ENCODE data around the gene NPBWR2. TPM values are rescaled to one million over a fixed set of nuclear protein-coding genes. Genes with fewer than 3 reads are reported as not detected.
"Not testable (repeated sequence)": the region's sequence is repeated elsewhere in the genome, so short reads cannot be mapped to it uniquely, and the experiment has no call there.

Gene NPBWR2
- total RNA-seq, 2 experiments from 2014 or later: not detected

DNA sequence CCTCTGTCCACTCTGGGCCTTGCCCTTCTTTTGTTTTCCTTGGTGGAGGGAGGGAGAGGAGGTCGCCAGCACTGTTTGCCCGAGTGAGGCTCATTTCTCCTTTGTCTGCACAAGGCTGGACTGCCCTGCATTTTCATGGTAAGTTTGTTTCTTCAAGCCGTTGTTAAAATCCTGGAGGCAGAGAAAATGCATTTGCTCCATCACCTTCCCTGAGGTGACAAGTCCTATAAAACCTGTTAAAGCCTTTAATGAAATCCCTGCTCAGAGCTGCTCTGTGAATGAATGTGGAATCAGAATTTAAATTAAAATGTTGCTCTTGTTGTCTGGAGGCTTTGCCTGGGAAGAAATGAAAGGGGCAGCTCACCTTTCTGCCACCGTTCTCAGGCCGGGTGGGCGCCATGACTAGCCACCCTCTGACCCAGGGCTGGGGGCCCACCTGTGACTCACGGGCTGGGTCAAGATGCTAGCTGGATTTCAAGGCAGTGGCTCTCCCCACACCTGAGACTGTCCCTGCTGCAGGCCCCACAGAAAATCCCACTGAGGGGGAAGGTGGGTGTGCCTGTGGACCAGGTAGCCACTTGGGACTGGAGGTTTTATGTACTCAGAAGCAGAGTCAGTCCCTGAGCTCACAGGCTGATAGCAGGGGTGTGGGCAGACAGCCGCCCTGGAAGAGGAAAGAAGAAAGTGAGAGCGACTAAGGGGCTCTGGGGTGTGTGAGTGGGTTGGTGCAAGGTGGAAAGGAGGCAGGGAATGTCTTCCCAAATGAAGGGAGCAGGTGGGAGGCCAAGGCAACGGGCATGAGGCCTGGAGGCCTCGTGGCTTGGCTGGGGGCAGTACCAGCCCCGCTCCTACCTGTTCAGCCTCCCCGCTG is 32.9 kb upstream of the NPBWR2 start:
- ChIA-PET CTCF (no interaction called here), POLR2A (no interaction called here)
- no peaks in the 10 kb centered on the region for H3K4me1 Mint-ChIP-seq (ENCODE audit: low read depth)
- DNase-seq (no peak), ATAC-seq (no peak)
- H3K27ac Mint-ChIP-seq: no peak overlapping the region
- H3K9me3 Mint-ChIP-seq (ENCODE audit: insufficient read depth): no peaks in the 10 kb centered on the region
- peaks cover 2% of the 10 kb centered on the region for H3K36me3 Mint-ChIP-seq (ENCODE audit: low read depth)
- no peaks in the 10 kb centered on the region for H3K27me3 Mint-ChIP-seq (ENCODE audit: low read depth)
- H3K4me3 Mint-ChIP-seq: no peak overlapping the region

DNA sequence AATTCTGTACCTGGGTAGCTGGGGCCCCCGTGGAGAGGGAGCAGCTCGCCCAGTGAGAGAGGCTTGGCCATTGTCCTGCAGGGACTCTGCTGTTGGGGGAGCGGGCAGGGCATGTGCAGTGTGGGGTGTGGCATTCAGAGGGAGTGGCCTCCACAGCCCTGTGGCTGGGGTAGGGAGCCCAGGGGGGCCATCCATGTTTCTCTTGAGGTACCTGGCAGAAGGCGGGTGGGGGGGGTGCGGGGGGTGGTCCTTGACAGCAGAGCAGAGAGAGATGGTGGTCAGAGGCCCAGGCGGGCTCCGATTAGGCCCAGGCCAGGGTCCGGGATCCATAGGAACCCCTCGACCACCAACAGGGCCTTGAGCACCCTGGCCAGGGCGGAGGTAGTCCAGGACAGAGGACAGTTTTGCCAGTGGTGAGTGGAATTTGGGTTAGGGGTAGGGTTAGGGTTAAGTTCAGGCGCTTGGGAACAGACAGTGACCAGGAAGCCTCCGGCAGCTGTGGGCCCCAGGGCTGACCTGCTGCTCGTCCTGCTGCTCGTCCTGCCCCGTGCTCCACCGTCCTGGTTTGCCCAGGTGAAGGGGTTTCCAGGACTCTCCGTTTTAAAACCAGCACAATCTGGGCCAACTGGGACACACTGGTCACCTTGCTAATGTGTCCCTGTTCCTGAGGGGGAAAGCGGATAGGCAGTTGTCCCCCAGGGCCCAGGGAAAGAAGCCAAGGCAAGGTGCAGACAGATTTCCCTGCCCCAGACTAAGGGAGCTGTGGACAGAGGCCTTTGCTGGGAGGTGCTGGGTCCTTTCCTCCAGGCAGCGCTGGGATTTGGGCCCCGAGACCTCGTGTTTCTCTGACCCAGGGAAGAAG is 32.1 kb upstream of the NPBWR2 start:
- no peaks in the 10 kb centered on the region for H3K9me3 Mint-ChIP-seq (ENCODE audit: insufficient read depth)
- POLR2A ChIA-PET: no interaction called here
- no peaks in the 10 kb centered on the region for H3K36me3 Mint-ChIP-seq (ENCODE audit: low read depth)
- H3K4me1 Mint-ChIP-seq (ENCODE audit: low read depth): no peaks in the 10 kb centered on the region
- H3K27ac Mint-ChIP-seq: no peak overlapping the region
- DNase-seq: no peak
- CTCF ChIA-PET: no interaction called here
- H3K4me3 Mint-ChIP-seq: no peak overlapping the region
- H3K27me3 Mint-ChIP-seq (ENCODE audit: low read depth): no peaks in the 10 kb centered on the region
- ATAC-seq: no peak

DNA sequence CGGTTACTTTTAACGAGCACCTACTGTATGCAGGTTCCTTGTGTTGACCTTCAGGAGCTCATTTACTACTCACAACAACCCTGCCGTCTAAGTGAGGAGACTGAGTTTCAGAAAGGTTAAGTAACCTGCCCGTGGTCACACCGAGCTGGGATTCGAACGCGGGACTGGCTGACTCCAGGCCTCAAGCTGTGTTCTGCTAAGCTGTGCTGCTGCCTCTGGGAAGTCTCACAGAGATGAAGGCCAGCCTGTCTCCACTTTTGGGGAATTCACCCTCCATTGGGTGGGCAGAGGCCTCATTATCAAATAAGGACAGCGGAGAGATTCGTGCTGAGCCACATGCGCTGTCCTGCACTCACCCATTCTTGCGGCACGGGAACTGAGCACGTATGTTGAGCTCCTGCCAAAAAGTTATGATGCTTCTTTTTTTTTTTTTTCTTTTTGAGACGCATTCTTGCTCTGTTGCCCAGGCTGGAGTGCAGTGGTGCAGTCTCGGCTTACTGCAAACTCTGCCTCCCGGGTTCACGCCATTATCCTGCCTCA is 31.0 kb upstream of the NPBWR2 start:
- Mint-ChIP-seq H3K27ac (no peak overlapping the region), H3K4me3 (no peak overlapping the region), H3K27me3 (ENCODE audit: low read depth) (no peaks in the 10 kb centered on the region), H3K4me1 (ENCODE audit: low read depth) (no peaks in the 10 kb centered on the region), H3K36me3 (ENCODE audit: low read depth) (no peaks in the 10 kb centered on the region), H3K9me3 (ENCODE audit: insufficient read depth) (no peaks in the 10 kb centered on the region)
- ATAC-seq (no peak), DNase-seq (no peak)
- ChIA-PET POLR2A (no interaction called here), CTCF (no interaction called here)

DNA sequence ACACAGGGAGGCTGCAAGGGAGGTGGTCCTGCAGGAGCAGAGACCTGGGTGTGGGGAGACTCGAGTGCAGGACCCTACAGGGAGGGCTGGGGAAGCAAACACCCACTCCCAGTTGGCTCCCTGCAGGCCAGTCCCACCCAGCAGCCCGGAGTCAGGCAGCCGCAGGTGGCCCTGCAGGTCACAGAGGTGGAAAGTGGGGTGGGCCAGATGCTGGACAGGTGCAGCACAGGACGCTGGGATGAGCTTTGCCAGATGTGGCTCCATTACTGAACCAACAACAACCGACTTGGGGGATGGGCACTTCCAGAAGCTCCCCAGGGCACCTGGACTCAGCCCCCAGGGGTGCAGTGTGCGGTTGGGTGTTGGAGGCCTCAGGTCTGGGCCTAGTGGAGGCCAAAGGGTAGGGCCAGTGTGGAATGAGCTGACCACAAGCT is 30.2 kb upstream of the NPBWR2 start:
- H3K27ac Mint-ChIP-seq: no peak overlapping the region
- H3K36me3 Mint-ChIP-seq (ENCODE audit: low read depth): no peaks in the 10 kb centered on the region
- no peaks in the 10 kb centered on the region for H3K4me1 Mint-ChIP-seq (ENCODE audit: low read depth)
- POLR2A ChIA-PET: no interaction called here
- H3K27me3 Mint-ChIP-seq (ENCODE audit: low read depth): no peaks in the 10 kb centered on the region
- no peak for ATAC-seq
- CTCF ChIA-PET: no interaction called here
- H3K9me3 Mint-ChIP-seq (ENCODE audit: insufficient read depth): no peaks in the 10 kb centered on the region
- no peak overlapping the region for H3K4me3 Mint-ChIP-seq
- no peak for DNase-seq

- Mint-ChIP-seq H3K36me3 (ENCODE audit: low read depth) (no peaks in the 10 kb centered on the region), H3K27me3 (ENCODE audit: low read depth) (no peaks in the 10 kb centered on the region), H3K9me3 (ENCODE audit: insufficient read depth) (no peaks in the 10 kb centered on the region), H3K4me3 (no peak overlapping the region), H3K27ac (no peak overlapping the region), H3K4me1 (ENCODE audit: low read depth) (no peaks in the 10 kb centered on the region)
- no peak for DNase-seq
- ChIA-PET CTCF (no interaction called here), POLR2A (no interaction called here)
- no peak for ATAC-seq
These were observed 28.8 kb upstream of the NPBWR2 start for GRCh38 chr20:64136004-64136710.

GRCh38 chr20:64134744-64135143 is 27.4 kb upstream of the NPBWR2 start:
- H3K36me3 Mint-ChIP-seq (ENCODE audit: low read depth); H3K9me3 Mint-ChIP-seq (ENCODE audit: insufficient read depth); H3K4me3 Mint-ChIP-seq; H3K27me3 Mint-ChIP-seq (ENCODE audit: low read depth); H3K27ac Mint-ChIP-seq; ATAC-seq; CTCF ChIA-PET; POLR2A ChIA-PET; DNase-seq; H3K4me1 Mint-ChIP-seq (ENCODE audit: low read depth): not testable (repeated sequence)

DNA sequence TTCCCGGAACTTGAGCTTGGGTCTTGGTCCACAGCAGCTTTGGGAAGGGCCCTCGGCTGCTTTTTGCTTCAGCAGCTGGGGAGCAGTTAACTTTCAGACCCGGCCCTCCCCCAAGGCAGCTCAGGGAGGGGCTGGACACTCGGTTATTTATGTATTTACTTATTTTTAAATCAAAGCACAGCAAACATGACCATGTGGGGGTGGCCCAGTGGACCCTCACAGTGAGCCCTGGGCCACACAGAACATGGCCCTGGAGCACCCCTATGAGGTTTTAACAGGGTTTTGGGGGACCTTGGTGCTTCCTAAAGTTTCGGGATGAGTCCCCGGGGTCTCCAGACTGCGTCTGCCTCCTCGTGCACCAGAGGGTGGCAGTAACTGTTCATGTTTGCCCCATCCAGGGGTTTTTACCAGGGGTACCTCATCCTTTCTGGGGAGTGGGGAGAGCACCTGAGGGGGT is 26.6 kb upstream of the NPBWR2 start:
- ChIA-PET CTCF (no interaction called here), POLR2A (no interaction called here)
- H3K4me3 Mint-ChIP-seq: no peak overlapping the region
- no peaks in the 10 kb centered on the region for H3K36me3 Mint-ChIP-seq (ENCODE audit: low read depth)
- H3K27ac Mint-ChIP-seq: no peak overlapping the region
- H3K4me1 Mint-ChIP-seq (ENCODE audit: low read depth): no peaks in the 10 kb centered on the region
- DNase-seq: no peak
- H3K27me3 Mint-ChIP-seq (ENCODE audit: low read depth): peaks cover 3% of the 10 kb centered on the region
- H3K9me3 Mint-ChIP-seq (ENCODE audit: insufficient read depth): no peaks in the 10 kb centered on the region
- ATAC-seq: no peak

GRCh38 chr20:64131406-64131805 is 24.0 kb upstream of the NPBWR2 start:
- Mint-ChIP-seq H3K4me1 (ENCODE audit: low read depth) (no peaks in the 10 kb centered on the region), H3K27me3 (ENCODE audit: low read depth) (peaks cover 6% of the 10 kb centered on the region), H3K36me3 (ENCODE audit: low read depth) (no peaks in the 10 kb centered on the region), H3K9me3 (ENCODE audit: insufficient read depth) (no peaks in the 10 kb centered on the region), H3K4me3 (no peak overlapping the region), H3K27ac (no peak overlapping the region)
- no peak for DNase-seq
- ATAC-seq: no peak
- CTCF ChIA-PET: no interaction called here
- POLR2A ChIA-PET: no interaction called here

DNA sequence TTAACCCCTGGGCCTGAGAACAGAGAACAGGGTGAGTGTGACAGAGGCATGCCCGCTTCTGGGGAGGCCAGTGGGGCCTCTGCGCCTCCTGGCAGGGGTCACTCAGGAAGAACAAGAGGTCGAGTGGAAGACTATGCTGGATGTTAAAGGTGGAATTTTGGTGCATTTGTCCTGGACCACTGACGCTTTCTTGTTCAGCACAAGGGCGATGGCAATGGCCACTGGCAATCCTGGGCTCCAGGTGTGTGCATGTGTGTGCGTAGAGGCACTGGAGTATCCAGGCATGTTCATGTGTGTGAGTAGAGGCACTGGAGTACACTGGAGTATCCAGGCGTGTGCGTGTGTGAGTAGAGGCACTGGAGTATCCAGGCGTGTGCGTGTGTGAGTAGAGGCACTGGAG is 23.5 kb upstream of the NPBWR2 start:
- H3K9me3 Mint-ChIP-seq (ENCODE audit: insufficient read depth): no peaks in the 10 kb centered on the region
- CTCF ChIA-PET: no interaction called here
- POLR2A ChIA-PET: no interaction called here
- H3K4me3 Mint-ChIP-seq: no peak overlapping the region
- H3K27ac Mint-ChIP-seq: no peak overlapping the region
- no peaks in the 10 kb centered on the region for H3K36me3 Mint-ChIP-seq (ENCODE audit: low read depth)
- peaks cover 6% of the 10 kb centered on the region for H3K27me3 Mint-ChIP-seq (ENCODE audit: low read depth)
- ATAC-seq (no peak), DNase-seq (no peak)
- H3K4me1 Mint-ChIP-seq (ENCODE audit: low read depth): no peaks in the 10 kb centered on the region

- ChIA-PET POLR2A (no interaction called here), CTCF (no interaction called here)
- Mint-ChIP-seq H3K27me3 (ENCODE audit: low read depth) (peaks cover 6% of the 10 kb centered on the region), H3K27ac (no peak overlapping the region), H3K4me3 (no peak overlapping the region), H3K36me3 (ENCODE audit: low read depth) (no peaks in the 10 kb centered on the region), H3K4me1 (ENCODE audit: low read depth) (no peaks in the 10 kb centered on the region), H3K9me3 (ENCODE audit: insufficient read depth) (no peaks in the 10 kb centered on the region)
- DNase-seq (no peak), ATAC-seq (no peak)
These were observed 22.9 kb upstream of the NPBWR2 start for GRCh38 chr20:64130271-64130670.

DNA sequence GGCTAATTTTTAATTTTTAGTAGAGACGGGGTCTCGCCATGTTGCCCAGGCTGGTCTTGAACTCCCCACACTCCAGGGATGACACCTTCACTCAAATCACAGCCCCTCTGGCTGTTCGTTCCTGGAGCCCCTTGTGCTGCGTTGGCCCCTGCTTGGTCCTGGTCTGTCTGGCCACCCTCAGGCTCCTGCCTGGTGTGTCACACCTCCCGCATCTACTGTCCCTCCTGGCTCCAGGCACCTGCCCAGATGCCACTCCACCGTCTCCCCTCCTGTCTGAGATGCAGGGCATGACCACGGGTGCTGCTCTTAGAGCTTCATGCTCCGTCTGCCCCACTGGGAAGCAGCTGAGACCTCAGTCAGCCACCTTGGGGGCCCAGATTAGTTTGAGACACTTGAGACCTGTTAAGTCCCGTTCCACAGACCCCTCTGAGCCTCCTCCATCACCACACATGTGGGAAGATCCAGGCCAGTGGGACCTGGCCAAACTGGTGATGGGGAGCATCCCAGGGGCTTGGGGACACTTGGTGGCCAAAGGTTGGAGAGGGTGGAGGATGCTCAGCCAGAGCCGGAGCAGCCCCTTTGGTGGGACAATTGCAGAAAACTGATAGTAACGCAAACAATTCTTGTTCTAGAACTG is 21.9 kb upstream of the NPBWR2 start:
- CTCF ChIA-PET: no interaction called here
- no peak for ATAC-seq

More for the DNA sequence above, 21.9 kb upstream of the NPBWR2 start:
- no peak for DNase-seq
- H3K4me3 Mint-ChIP-seq: no peak overlapping the region
- H3K4me1 Mint-ChIP-seq (ENCODE audit: low read depth): no peaks in the 10 kb centered on the region
- POLR2A ChIA-PET: no interaction called here
- no peak overlapping the region for H3K27ac Mint-ChIP-seq
- H3K9me3 Mint-ChIP-seq (ENCODE audit: insufficient read depth): no peaks in the 10 kb centered on the region
- peaks cover 9% of the 10 kb centered on the region for H3K27me3 Mint-ChIP-seq (ENCODE audit: low read depth)
- H3K36me3 Mint-ChIP-seq (ENCODE audit: low read depth): no peaks in the 10 kb centered on the region
